ENCODE measurements around the gene GZMM. TPM values are rescaled to one million over a fixed set of nuclear protein-coding genes. Genes with fewer than 3 reads are reported as not detected.

The GZMM gene
- total RNA-seq, 1 experiment from 2014 or later = 0.66 TPM

DNA sequence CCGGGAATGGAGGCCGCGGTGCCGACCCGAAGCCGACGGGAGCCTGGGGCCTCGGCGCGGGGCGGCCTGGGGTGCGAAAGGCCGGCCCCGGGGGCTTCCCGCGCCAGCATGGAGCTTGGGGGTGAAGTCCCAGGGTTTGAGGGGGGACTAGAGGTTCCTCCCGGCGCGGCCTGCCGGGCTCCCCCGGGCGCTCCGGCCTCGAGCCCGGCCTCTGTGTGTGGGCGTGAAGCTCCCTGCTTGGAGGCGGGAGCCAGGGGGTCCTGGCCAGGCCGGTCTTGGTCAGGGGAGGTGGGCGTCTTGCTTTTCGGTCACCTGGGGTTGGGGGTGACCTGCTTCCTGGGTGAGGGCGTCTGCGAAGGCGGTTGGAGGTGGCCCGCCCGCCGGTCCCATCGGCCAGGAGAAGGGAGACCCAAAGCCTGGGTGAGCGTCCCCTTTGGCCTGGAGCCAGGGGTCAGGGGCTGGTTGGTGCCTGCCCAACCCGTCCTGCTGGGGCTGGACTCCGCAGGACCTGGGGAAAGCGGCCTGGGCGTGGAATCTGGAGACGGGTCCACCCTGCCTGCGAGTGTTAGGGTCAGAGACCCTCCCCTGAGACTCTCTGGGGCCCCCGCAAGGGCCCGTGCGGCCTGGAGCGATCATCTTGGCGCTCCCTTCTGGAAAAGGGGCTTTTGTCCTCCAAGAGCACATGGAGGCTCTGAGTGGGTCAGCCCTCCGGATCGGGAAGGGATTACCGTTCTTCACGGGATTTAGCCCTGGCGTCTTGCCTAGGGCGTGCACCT, 29.1 kb downstream of the GZMM start:
- Histone ChIP-seq H2BK5ac (ENCODE audit: insufficient read length, low read length) (no peak overlapping the region), H4K91ac (ENCODE audit: insufficient read length, low read depth, low read length) (peak overlapping the region; percentile 79), H3K4me1 (ENCODE audit: insufficient read depth, low read length) (no peaks in the 10 kb centered on the region; the same call in 1 of the 2 replicates), H2BK120ac (ENCODE audit: low read depth, low read length, poor library complexity, severe bottlenecking) (no peak overlapping the region), H3K23ac (ENCODE audit: insufficient read length, low read depth, low read length) (no peak overlapping the region), H3K4me2 (ENCODE audit: insufficient read depth, insufficient read length, low read length) (peak overlapping the region; percentile 95), H3K18ac (ENCODE audit: insufficient read length, low read depth, low read length) (peak overlapping the region; percentile 77), H3K9me3 (ENCODE audit: control insufficient read depth, low read depth, low read length) (no peaks in the 10 kb centered on the region), H3K14ac (ENCODE audit: insufficient read depth, low read length) (peak overlapping the region; percentile 80), H2BK12ac (ENCODE audit: insufficient read length, low read depth, low read length) (no peak overlapping the region), H3K79me1 (ENCODE audit: insufficient read depth, low read depth, low read length, poor library complexity, severe bottlenecking) (peaks cover 3% of the 10 kb centered on the region), H3K79me2 (ENCODE audit: insufficient read depth, low read length) (peaks cover 46% of the 10 kb centered on the region), H3K27ac (ENCODE audit: insufficient read length, low read depth, low read length) (no peak overlapping the region), H2AK5ac (ENCODE audit: insufficient read length, low read length) (no peak overlapping the region), H3K56ac (ENCODE audit: insufficient read length, low read depth, low read length) (no peak overlapping the region), H4K5ac (ENCODE audit: insufficient read length, low read depth, low read length) (no peak overlapping the region), H4K8ac (replicated peaks; ENCODE audit: insufficient read length, low read depth, low read length) (no peak overlapping the region), H4K20me1 (ENCODE audit: control insufficient read depth, insufficient read depth, insufficient read length) (peaks cover 2% of the 10 kb centered on the region), H3K9ac (ENCODE audit: extremely low read depth, insufficient read length, low read length) (peak overlapping the region; percentile 95), H2AFZ (ENCODE audit: low read length) (no peak overlapping the region), H3K4ac (ENCODE audit: low read depth, low read length) (peak overlapping the region; percentile 10), H3K27me3 (ENCODE audit: insufficient read depth, low read length) (no peaks in the 10 kb centered on the region), H3K23me2 (ENCODE audit: insufficient read length, low read depth, low read length, poor library complexity, severe bottlenecking) (peaks cover 15% of the 10 kb centered on the region), H2BK20ac (ENCODE audit: low read depth, low read length, poor library complexity, severe bottlenecking) (no peak overlapping the region), H3T11ph (ENCODE audit: low read length) (no peak overlapping the region), H2BK15ac (ENCODE audit: low read depth, low read length) (no peak overlapping the region)
- peak; percentile 36 for DNase-seq
- WGBS (ENCODE audit: extremely low coverage, insufficient read length, low lambda C conversion rate) = no CpG with 5 or more reads among the region's 55 CpGs
- Mint-ChIP-seq H3K27ac (peak overlapping the region; percentile 16 to 94 (median 85); a peak in 3 of 7 replicates), H3K4me3 (peak overlapping the region; percentile 86 to 91), H3K27me3 (ENCODE audit: low read depth) (peaks cover 19% of the 10 kb centered on the region), H3K4me1 (peaks cover 24 to 44% of the 10 kb centered on the region in 2 experiments), H3K9me3 (peaks cover 13% of the 10 kb centered on the region in 2 experiments), H3K36me3 (ENCODE audit: insufficient read depth in 1 of 3, low read depth in 3 of 3) (peaks cover 11 to 24% (median 17%) of the 10 kb centered on the region in 3 experiments)
- TF ChIP-seq, protein P1, sequence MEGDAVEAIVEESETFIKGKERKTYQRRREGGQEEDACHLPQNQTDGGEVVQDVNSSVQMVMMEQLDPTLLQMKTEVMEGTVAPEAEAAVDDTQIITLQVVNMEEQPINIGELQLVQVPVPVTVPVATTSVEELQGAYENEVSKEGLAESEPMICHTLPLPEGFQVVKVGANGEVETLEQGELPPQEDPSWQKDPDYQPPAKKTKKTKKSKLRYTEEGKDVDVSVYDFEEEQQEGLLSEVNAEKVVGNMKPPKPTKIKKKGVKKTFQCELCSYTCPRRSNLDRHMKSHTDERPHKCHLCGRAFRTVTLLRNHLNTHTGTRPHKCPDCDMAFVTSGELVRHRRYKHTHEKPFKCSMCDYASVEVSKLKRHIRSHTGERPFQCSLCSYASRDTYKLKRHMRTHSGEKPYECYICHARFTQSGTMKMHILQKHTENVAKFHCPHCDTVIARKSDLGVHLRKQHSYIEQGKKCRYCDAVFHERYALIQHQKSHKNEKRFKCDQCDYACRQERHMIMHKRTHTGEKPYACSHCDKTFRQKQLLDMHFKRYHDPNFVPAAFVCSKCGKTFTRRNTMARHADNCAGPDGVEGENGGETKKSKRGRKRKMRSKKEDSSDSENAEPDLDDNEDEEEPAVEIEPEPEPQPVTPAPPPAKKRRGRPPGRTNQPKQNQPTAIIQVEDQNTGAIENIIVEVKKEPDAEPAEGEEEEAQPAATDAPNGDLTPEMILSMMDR (conservative IDR thresholded peaks at IDR 0.05) = no peak
